HFFc6 (cell line): ENCODE measurements around the gene LHX4. TPM values are rescaled to one million over a fixed set of nuclear protein-coding genes. Genes with fewer than 3 reads are reported as not detected.

Experiments used
- DNase-seq: peaks from one replicate; pipeline ENCODE4 v3.0.0-alpha.2; 2018
- H3K27ac Mint-ChIP-seq: 2 replicates; pipeline ENCODE4 v1.8.0; 2020; ENCODE audit warnings: mild to moderate bottlenecking, mixed read lengths
- H3K27me3 Mint-ChIP-seq: 2 replicates; pipeline ENCODE4 v1.8.0; 2021; ENCODE audit warnings: mild to moderate bottlenecking, moderate library complexity, mixed read lengths; ENCODE audit not compliant: insufficient read depth
- H3K36me3 Mint-ChIP-seq: 2 replicates; pipeline ENCODE4 v1.8.0; 2021; ENCODE audit warnings: low read depth, mixed read lengths
- H3K4me1 Mint-ChIP-seq: 2 replicates; pipeline ENCODE4 v1.8.0; 2020; ENCODE audit warnings: low read depth, mixed read lengths
- H3K4me3 Mint-ChIP-seq: 2 replicates; pipeline ENCODE4 v1.8.0; 2020; ENCODE audit warnings: mild to moderate bottlenecking, moderate library complexity, mixed read lengths
- H3K9me3 Mint-ChIP-seq: 2 replicates; pipeline ENCODE4 v1.8.0; 2020; ENCODE audit warnings: mild to moderate bottlenecking, mixed read lengths
- CTCF ChIP-seq: fragments of 200-600 bp; sonication (generic); IDR thresholded peaks from 2 replicates; pipeline ENCODE4 v1.5.0; 2021; ENCODE audit warnings: antibody characterized with exemption, mild to moderate bottlenecking
- total RNA-seq, 6 experiments: library from RNA; stranded (reverse); fragmentation: NEBNext Ultra II Directional; extraction: Animal tissue kit (Norgen Biotek cat#: 25700); gene quantifications; 2 replicates in 1 of 6; 3 replicates in 5 of 6; pipeline ENCODE4 v1.2.3, GENCODE V29; 2021

LHX4 gene
- total RNA-seq, 6 experiments from 2014 or later, result 0.28 to 0.71 (median 0.41) TPM

GRCh38 chr1:180194048-180194425 lies 36.0 kb upstream of the LHX4 start:
- no peak for DNase-seq
- Mint-ChIP-seq H3K27me3 (peaks cover 2% of the 10 kb centered on the region), H3K4me3 (no peak overlapping the region), H3K9me3 (no peaks in the 10 kb centered on the region), H3K36me3 (peaks cover 15% of the 10 kb centered on the region), H3K27ac (no peak overlapping the region), H3K4me1 (no peaks in the 10 kb centered on the region)
- TF ChIP-seq CTCF, result no peak

- Mint-ChIP-seq H3K4me3 (no peak overlapping the region), H3K27ac (no peak overlapping the region), H3K27me3 (peaks cover 2% of the 10 kb centered on the region), H3K4me1 (no peaks in the 10 kb centered on the region), H3K9me3 (no peaks in the 10 kb centered on the region), H3K36me3 (peaks cover 13% of the 10 kb centered on the region)
- no peak for DNase-seq
- no peak for TF ChIP-seq CTCF
These were observed 35.4 kb upstream of the LHX4 start for GRCh38 chr1:180194546-180195207.

DNA sequence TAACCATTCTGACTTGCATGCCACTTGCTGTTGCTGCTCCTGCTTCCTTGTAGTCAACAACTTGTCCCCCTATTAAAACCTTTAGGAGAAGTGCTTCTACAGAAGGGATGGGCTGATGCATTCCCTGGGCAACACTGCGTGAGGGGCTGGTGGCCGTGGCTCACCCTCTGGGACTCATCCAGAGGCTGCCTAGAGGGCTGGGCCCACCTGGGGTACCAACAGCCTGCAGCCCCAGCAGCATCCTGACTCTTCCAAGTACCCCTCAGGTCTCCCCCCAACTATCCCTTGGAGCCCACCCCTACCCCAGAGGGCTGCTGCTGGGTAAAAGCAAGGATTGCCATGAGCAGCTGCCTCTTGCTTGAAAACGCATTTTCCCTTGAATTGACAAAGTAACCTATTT lies 34.7 kb upstream of the LHX4 start:
- no peak overlapping the region for H3K27ac Mint-ChIP-seq
- DNase-seq, result no peak
- no peaks in the 10 kb centered on the region for H3K9me3 Mint-ChIP-seq
- TF ChIP-seq CTCF, result no peak
- peaks cover 2% of the 10 kb centered on the region for H3K27me3 Mint-ChIP-seq
- no peak overlapping the region for H3K4me3 Mint-ChIP-seq
- no peaks in the 10 kb centered on the region for H3K4me1 Mint-ChIP-seq
- peaks cover 11% of the 10 kb centered on the region; the same call in 1 of the 2 replicates for H3K36me3 Mint-ChIP-seq

GRCh38 chr1:180195916-180196315 lies 34.1 kb upstream of the LHX4 start:
- Mint-ChIP-seq H3K36me3 (peaks cover 11% of the 10 kb centered on the region; the same call in 1 of the 2 replicates), H3K27ac (no peak overlapping the region), H3K9me3 (no peaks in the 10 kb centered on the region), H3K4me3 (no peak overlapping the region), H3K4me1 (no peaks in the 10 kb centered on the region), H3K27me3 (peaks cover 5% of the 10 kb centered on the region)
- TF ChIP-seq CTCF, result no peak
- no peak for DNase-seq

GRCh38 chr1:180196436-180197003 lies 33.5 kb upstream of the LHX4 start:
- Mint-ChIP-seq H3K4me3 (no peak overlapping the region), H3K4me1 (no peaks in the 10 kb centered on the region), H3K27me3 (peaks cover 3% of the 10 kb centered on the region), H3K27ac (no peak overlapping the region), H3K9me3 (no peaks in the 10 kb centered on the region), H3K36me3 (peaks cover 11% of the 10 kb centered on the region; the same call in 1 of the 2 replicates)
- DNase-seq, result no peak
- TF ChIP-seq CTCF, result no peak
